Right renal pelvis (tissue), 4 donors: ENCODE measurements around the gene DBX2. TPM values are rescaled to one million over a fixed set of nuclear protein-coding genes. Genes with fewer than 3 reads are reported as not detected.
"Not testable (repeated sequence)": the region's sequence is repeated elsewhere in the genome, so short reads cannot be mapped to it uniquely, and the experiment has no call there.

Source experiments
- DNase-seq, 4 donors: peaks; one replicate each; pipeline ENCODE4 v3.0.0-alpha.2; 2013; ENCODE audit warnings: low read depth in 4 of 4, low spot score in 3 of 4, missing footprints in 1 of 4
- polyA plus RNA-seq, 4 donors: library from polyadenylated mRNA; unstranded; fragments of 120-200 nt; gene quantifications; one replicate each; pipeline ENCODE4 v1.2.1, GENCODE V29; 2013; ENCODE audit not compliant: insufficient read length in 4 of 4

Gene DBX2
- polyA plus RNA-seq, 4 donors = 0.07 to 0.12 (median 0.10) TPM

DNA sequence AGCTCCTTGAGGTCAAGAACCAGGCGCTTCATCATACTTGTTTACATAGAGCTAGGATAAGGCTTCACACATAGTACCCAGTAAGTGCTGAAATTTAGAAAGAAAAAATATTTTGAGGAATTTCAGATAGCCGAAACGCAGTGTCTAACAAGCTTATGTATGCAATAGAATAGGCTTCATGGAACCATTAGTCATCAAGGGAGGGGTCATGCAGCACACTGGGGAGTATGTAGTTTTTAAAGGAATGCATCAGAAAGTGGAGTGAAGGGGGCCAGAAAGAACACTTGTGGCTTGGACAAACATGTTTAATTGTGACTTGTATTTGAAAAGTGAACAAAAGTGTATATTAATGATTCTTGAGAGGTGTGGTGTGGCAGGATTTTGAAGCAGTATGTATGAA, 38.1 kb downstream of the DBX2 start:
- DNase-seq = no peak

DNA sequence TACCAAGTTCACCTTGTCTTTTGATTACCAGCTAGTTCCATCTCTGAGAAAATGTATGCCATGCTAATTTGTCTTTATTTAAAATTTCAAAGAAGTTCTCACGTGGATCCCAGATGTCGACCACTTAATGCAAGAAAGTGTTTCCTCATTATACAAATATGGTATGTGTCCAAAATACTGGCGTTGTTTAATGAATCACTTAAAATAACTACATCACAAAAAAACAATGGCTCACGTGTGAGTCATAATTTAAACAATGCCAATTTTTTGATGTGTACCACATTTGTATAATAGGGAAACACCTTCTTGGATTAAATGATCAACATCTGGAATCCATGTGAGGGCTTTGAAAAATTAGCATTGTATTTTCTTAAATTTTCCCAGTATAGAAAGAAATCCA, 40.8 kb downstream of the DBX2 start:
- DNase-seq = no peak

- DNase-seq = no peak
These were observed 42.7 kb downstream of the DBX2 start for GRCh38 chr12:45008211-45008610.

DNA sequence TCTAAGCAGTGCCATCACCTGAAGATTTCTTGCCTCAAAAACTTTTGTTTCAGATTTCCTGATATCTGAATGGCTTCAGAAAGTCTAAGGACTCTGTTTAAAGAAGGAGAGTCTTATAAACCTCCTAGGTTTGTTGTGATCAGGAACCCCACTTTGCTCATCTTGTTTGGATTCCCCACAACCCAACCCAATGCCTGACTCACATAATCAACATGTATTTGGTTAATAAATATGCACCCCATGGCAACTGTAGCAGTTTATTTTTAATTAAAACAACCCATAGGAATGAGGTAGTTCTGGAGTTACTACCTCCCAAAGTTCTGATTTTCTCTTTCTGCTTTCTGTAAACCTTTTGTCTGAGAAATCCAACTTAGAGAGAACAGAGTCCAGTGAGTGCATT, 51.5 kb downstream of the DBX2 start:
- no peak for DNase-seq

DNA sequence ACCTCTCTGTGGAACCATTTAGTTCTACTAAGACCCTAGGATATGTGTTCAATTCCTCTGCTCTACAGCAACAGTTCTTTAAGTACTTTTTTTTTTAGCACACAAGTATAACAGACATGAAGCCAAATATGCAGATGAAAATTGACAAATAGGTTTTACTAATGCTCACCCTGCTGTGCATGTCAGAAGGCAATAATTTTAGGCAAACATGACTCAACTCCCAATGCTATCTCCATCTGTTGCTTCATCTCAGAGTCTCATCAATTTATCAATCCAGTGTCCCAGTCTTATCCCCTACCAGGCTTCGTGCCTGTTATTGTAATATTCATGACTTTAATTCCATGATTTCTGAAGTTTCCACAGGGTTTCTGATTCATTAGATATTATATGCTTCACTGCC, 57.7 kb downstream of the DBX2 start:
- DNase-seq = no peak

DNA sequence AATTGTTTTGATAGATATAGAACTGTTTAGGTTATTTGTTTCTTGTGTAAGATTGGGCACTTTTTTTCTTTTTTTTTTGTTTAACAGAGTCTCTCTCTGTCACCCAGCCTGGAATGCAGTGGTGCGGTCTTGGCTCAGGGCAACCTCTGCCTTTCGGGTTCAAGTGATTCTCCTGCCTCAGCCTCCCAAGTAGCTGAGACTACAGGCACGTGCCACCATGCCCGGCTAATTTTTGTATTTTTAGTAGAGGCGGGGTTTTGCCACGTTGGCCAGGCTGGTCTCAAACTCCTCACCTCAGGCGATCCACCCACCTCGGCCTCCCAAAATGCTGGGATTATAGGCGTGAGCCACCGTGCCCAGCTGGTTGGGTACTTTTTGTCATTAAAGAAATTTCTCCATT, 66.0 kb downstream of the DBX2 start:
- DNase-seq = not testable (repeated sequence)

DNA sequence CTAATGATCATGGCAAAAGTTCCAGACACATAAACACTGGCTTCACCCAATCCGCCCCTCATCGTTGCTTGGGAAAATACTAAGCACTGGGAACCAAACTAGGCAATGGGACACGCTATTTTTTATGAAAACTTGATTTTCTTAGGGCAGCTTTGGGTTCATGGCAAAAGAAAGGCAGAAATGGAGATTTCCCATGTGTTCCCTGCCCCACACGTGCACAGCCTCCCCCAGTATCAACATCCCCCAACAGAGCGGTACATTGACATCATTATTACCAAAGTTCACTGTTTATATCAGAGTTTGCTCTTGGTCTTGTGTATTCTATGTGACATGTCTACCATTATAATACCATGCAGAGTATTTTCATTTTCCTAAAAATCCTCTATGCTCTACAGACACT, 71.0 kb downstream of the DBX2 start:
- no peak for DNase-seq

DNA sequence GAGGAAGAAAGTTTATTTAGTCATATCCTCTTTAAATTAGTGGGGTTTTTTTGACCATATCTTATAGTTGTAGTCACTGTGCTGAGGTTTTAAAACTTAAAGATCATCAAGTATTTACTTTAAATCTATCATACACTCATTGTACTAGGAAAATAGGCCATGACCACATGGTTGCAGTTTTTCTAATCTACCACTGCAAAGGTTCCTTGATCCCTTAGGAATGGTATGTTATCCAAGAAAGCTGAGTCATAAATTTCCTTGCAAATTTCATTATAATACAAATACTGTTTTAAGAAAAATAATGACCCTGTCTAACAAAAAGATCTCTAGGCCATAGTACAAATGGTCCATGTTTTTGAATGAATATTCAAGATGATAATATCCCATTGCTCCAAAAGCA, 74.7 kb downstream of the DBX2 start:
- DNase-seq = no peak

DNA sequence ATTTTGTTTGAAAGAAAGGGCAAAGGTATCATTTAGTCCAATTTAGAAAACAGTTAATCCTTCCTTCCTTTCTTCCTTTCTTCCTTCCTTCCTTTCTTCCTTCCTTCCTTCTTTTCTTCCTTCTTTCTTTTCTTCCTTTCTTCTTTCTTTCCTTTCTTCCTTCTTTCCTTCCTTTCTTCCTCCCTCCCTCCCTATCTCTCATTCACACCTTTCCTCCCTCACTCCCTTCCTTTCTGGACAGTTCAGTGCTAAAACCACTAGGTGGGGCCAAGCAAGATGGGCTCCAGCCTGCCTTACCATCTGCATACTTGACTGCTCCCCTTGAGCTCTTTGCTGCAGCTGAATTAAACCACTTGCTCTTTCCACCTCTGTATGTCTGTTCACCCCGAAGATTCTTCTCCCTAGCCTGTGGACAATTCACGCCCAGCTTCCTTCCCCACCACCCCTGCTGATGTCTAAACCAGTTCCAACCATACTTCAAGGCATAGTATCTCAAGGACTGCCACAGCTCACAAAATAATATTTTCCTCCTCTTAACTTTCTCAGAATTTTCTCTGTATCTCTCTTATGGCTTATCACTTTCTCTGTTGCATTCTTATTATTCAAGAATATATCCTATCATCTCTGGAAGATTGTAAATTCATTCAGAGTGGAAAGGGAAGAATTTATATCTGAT, 78.0 kb downstream of the DBX2 start:
- DNase-seq = no peak

DNA sequence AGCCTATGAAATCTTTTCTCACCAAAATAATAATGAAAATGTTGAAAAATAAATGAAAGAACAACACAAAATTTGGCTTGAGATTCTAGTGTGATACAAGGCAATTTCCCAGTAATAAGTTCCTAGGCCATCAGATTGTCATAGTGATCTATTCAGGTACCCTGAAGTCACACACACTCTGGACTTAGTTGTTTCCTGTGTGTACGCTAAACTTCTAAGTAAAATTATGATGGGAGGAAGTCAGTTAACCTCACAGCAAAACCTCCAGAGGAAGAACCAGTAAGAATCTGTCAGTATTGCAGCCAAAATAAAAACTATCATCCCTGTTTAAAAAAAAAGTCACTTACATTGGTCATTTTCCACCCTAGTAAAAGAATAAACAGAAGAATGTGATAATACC, 81.9 kb downstream of the DBX2 start:
- no peak for DNase-seq

Other genes starting within 250 kb of the DBX2 start
- gene NELL2, start 174.8 kb downstream of the DBX2 start, polyA plus RNA-seq = 10 to 100 TPM; 12.2 to 22.6 (median 19.2) TPM
- gene ANO6, start 165.0 kb upstream of the DBX2 start, polyA plus RNA-seq = 10 to 100 TPM; 67.9 to 81.6 (median 79.9) TPM